ENCODE results near the gene TAOK1.

Gene TAOK1

GRCh38 chr17:29559640-29560039 lies 169.5 kb downstream of the TAOK1 start (continued):
- TF ChIP-seq REST (tag by site-specific recombination; IDR thresholded peaks at IDR 0.05) (no peak), ZNF114 (tag by site-specific recombination; IDR thresholded peaks at IDR 0.05) (no peak), ZBTB21 (tag by site-specific recombination; IDR thresholded peaks at IDR 0.05) (no peak), ZSCAN4 (tag by site-specific recombination; IDR thresholded peaks at IDR 0.05) (no peak), KLF9 (tag by site-specific recombination; IDR thresholded peaks at IDR 0.05; ENCODE audit: low read depth) (no peak), ZNF513 (tag by site-specific recombination; IDR thresholded peaks at IDR 0.05) (no peak), ZNF184 (tag by site-specific recombination; IDR thresholded peaks at IDR 0.05) (no peak), ZBTB7A (tag by site-specific recombination; IDR thresholded peaks at IDR 0.05; ENCODE audit: low read depth) (no peak), ZNF280D (tag by site-specific recombination; IDR thresholded peaks at IDR 0.05) (no peak)

GRCh38 chr17:29560316-29560715 lies 170.2 kb downstream of the TAOK1 start:
- Histone ChIP-seq H3K4me3 (ENCODE audit: low read depth, low read length) (no peak overlapping the region), H3K9me3 (ENCODE audit: control insufficient read depth, insufficient read depth, low read depth, low read length) (no peaks in the 10 kb centered on the region), H3K4me1 (ENCODE audit: control insufficient read depth, insufficient read depth, low read length) (no peaks in the 10 kb centered on the region; the same call in 1 of the 2 replicates), H3K27ac (ENCODE audit: extremely low read depth, low read depth, low read length) (no peak overlapping the region), H3K36me3 (ENCODE audit: control insufficient read depth in 2 of 2, insufficient read depth in 1 of 2, low read length in 2 of 2) (peaks cover 9 to 14% of the 10 kb centered on the region in 2 experiments)
- CTCF ChIA-PET, result interaction anchor here (0.6 kb wide), 1 partner anchor 247 kb away, joined by 5 read pairs; no protein-coding TSS in a partner anchor
- POLR2A ChIA-PET, result no interaction called here
- TF ChIP-seq HOXD13 (CRISPR knock-in tag; IDR thresholded peaks at IDR 0.05; ENCODE audit: borderline replicate concordance), result no peak
- TF ChIP-seq ZNF513 (tag by site-specific recombination; IDR thresholded peaks at IDR 0.05), result no peak
- TF ChIP-seq ZNF76 (tag by site-specific recombination; IDR thresholded peaks at IDR 0.05; ENCODE audit: borderline replicate concordance, low read depth), result no peak
- TF ChIP-seq ZNF148 (tag by site-specific recombination; IDR thresholded peaks at IDR 0.05; ENCODE audit: borderline replicate concordance), result no peak
- TF ChIP-seq KLF8 (tag by site-specific recombination; IDR thresholded peaks at IDR 0.05), result no peak
- no peak for TF ChIP-seq ZBTB1 (tag by site-specific recombination; IDR thresholded peaks at IDR 0.05)
- no peak for TF ChIP-seq MZF1 (tag by site-specific recombination; IDR thresholded peaks at IDR 0.05; ENCODE audit: borderline replicate concordance)
- no peak for TF ChIP-seq ZNF140 (tag by site-specific recombination; IDR thresholded peaks at IDR 0.05)
- no peak for TF ChIP-seq ZNF768 (tag by site-specific recombination; IDR thresholded peaks at IDR 0.05)
- TF ChIP-seq ZNF843 (tag by site-specific recombination; IDR thresholded peaks at IDR 0.05), result no peak
- TF ChIP-seq ZNF792 (tag by site-specific recombination; IDR thresholded peaks at IDR 0.05), result no peak
- no peak for TF ChIP-seq ZNF366 (tag by site-specific recombination; conservative IDR thresholded peaks at IDR 0.05)

Data from HEK293 (cell line).